Mesendoderm (in vitro differentiated cells): ENCODE data around the gene GDF9. TPM values are rescaled to one million over a fixed set of nuclear protein-coding genes. Genes with fewer than 3 reads are reported as not detected.

ENCODE experiments used
- DNase-seq: peaks from one replicate; pipeline ENCODE4 v3.0.0; 2013
- H2AK5ac ChIP-seq: 2 replicates; pipeline ENCODE4 v1.6.1; 2013; ENCODE audit warnings: low read length, inconsistent platforms
- H2BK120ac ChIP-seq: 2 replicates; pipeline ENCODE4 v1.6.1; 2013; ENCODE audit warnings: low read depth, mild to moderate bottlenecking, low read length, moderate library complexity, mixed read lengths
- H2BK15ac ChIP-seq: replicated peaks from 2 replicates; pipeline ENCODE4 v1.6.1; 2013; ENCODE audit warnings: low read depth, mild to moderate bottlenecking, moderate library complexity
- H2BK5ac ChIP-seq: 2 replicates; pipeline ENCODE4 v1.6.1; 2013; ENCODE audit warnings: low read length, inconsistent platforms
- H3K18ac ChIP-seq: 2 replicates; pipeline ENCODE4 v1.6.1; 2013; ENCODE audit warnings: mild to moderate bottlenecking, low read length, mixed read lengths
- H3K23ac ChIP-seq: one replicate; pipeline ENCODE4 v1.6.1; 2013; ENCODE audit warnings: low read length
- H3K27ac ChIP-seq: 2 replicates; pipeline ENCODE4 v1.5.1; 2013; ENCODE audit warnings: low read depth, mild to moderate bottlenecking, inconsistent platforms, low read length, moderate library complexity
- H3K27me3 ChIP-seq: 2 replicates; pipeline ENCODE4 v1.6.1; 2013; ENCODE audit warnings: low read length, control low read depth, mild to moderate bottlenecking, inconsistent platforms; ENCODE audit not compliant: insufficient read depth, poor library complexity
- H3K36me3 ChIP-seq: 2 replicates; pipeline ENCODE4 v1.6.1; 2013; ENCODE audit warnings: low read length, inconsistent platforms; ENCODE audit not compliant: control insufficient read depth, insufficient read depth
- H3K4ac ChIP-seq: one replicate; pipeline ENCODE4 v1.6.1; 2013; ENCODE audit warnings: low read depth, mild to moderate bottlenecking, low read length, moderate library complexity
- H3K4me1 ChIP-seq: 2 replicates; pipeline ENCODE4 v1.6.1; 2013; ENCODE audit warnings: low read depth, low read length, inconsistent platforms; ENCODE audit not compliant: control insufficient read depth
- H3K4me2 ChIP-seq: 2 replicates; pipeline ENCODE4 v1.6.1; 2013; ENCODE audit warnings: low read length
- H3K4me3 ChIP-seq: 2 replicates; pipeline ENCODE4 v1.5.1; 2013; ENCODE audit warnings: mild to moderate bottlenecking, low read length
- H3K56ac ChIP-seq: one replicate; pipeline ENCODE4 v1.6.1; 2013; ENCODE audit warnings: low read length
- H3K79me1 ChIP-seq: 2 replicates; pipeline ENCODE4 v1.6.1; 2013; ENCODE audit warnings: low read length, inconsistent platforms
- H3K79me2 ChIP-seq: 2 replicates; pipeline ENCODE4 v1.6.1; 2013; ENCODE audit warnings: mild to moderate bottlenecking, low read length; ENCODE audit not compliant: control insufficient read depth, insufficient read depth
- H3K9ac ChIP-seq: 2 replicates; pipeline ENCODE4 v1.6.1; 2013; ENCODE audit warnings: low read length, inconsistent platforms
- H4K5ac ChIP-seq: one replicate; pipeline ENCODE4 v1.6.1; 2013; ENCODE audit warnings: low read length
- H4K8ac ChIP-seq: one replicate; pipeline ENCODE4 v1.6.1; 2013; ENCODE audit warnings: low read depth, mild to moderate bottlenecking, control low read depth, low read length, moderate library complexity
- WGBS: extraction: QIAGEN DNeasy Blood & Tissue Kit; methylation state at CpG from one replicate; pipeline ENCODE4 v1.1.7; 2013; ENCODE audit warnings: low lambda C conversion rate, missing lambda C conversion rate; ENCODE audit not compliant: insufficient coverage; ENCODE audit errors: extremely low coverage; 5-methylcytosine and 5-hydroxymethylcytosine counted together
- polyA plus RNA-seq, 2 experiments: library from polyadenylated mRNA; stranded (reverse); fragments of 200-250 nt; gene quantifications; one replicate each; pipeline ENCODE4 v1.2.3, GENCODE V29; 2013

Gene GDF9
- polyA plus RNA-seq (2013, experiment 1 of 2) = 0.14 TPM
- 0.10 TPM for polyA plus RNA-seq (2013, experiment 2 of 2)

GRCh38 chr5:132866342-132867045 lies at the start of gene GDF9, which contains the start of gene UQCRQ:
TSS of gene GDF9 (minus strand) at chr5:132866469. CDS start at chr5:132864533, 1,936 bp downstream.
TSS of gene UQCRQ (plus strand) at chr5:132866642. CDS start at chr5:132866882, 240 bp downstream.
- peak within 1 kb of the TSS; percentile 15 for H2BK5ac ChIP-seq
- peak within 1 kb of the TSS; percentile 70 for H3K27ac ChIP-seq
- peak within 1 kb of the TSS; percentile 65 for H2AK5ac ChIP-seq
- H3K36me3 ChIP-seq = peaks cover 2% of the 10 kb centered on the region
- H3K4me2 ChIP-seq = peak within 1 kb of the TSS; percentile 96
- peak within 1 kb of the TSS; percentile 96 for H3K56ac ChIP-seq
- H3K4me1 ChIP-seq = peaks cover 2% of the 10 kb centered on the region
- peak within 1 kb of the TSS; percentile 89 for H3K4me3 ChIP-seq
- no peak within 1 kb of the TSS for H2BK15ac ChIP-seq
- H3K79me2 ChIP-seq = peaks cover 11% of the 10 kb centered on the region
- H3K79me1 ChIP-seq = peaks cover 9% of the 10 kb centered on the region
- peak within 1 kb of the TSS; percentile 77 for H4K5ac ChIP-seq
- peak within 1 kb of the TSS; percentile 30 for H3K23ac ChIP-seq
- H3K18ac ChIP-seq = peak within 1 kb of the TSS; percentile 31
- no CpG with 5 or more reads among the region's 55 CpGs for WGBS
- peak; percentile 100 for DNase-seq
- peak within 1 kb of the TSS; percentile 91 for H3K9ac ChIP-seq
- H3K27me3 ChIP-seq = no peaks in the 10 kb centered on the region
- H3K4ac ChIP-seq = no peak within 1 kb of the TSS
- H2BK120ac ChIP-seq = no peak within 1 kb of the TSS
- H4K8ac ChIP-seq = no peak within 1 kb of the TSS

DNA sequence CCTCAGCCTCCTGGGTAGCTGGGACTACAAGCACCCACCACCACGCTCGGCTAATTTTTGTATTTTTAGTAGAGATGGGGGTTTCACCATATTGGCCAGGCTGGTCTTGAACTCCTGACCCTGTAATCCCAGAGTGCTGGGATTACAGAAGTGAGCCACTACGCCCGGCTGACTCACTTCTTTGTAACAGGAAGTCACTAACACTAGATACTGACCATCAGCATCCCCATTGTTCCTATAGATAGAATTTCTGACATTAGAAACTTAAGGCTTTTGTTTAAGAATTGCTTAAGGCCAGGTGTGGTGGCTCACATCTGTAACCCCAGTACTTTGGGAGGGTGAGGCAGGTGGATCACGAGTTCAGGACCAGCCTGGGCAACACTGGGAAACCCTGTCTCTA lies 49.4 kb upstream of the GDF9 start:
- Histone ChIP-seq H2BK5ac (no peak overlapping the region), H3K9ac (no peak overlapping the region), H2BK120ac (no peak overlapping the region), H3K36me3 (no peaks in the 10 kb centered on the region), H3K4me1 (no peaks in the 10 kb centered on the region), H3K27ac (no peak overlapping the region), H4K8ac (no peak overlapping the region), H3K27me3 (no peaks in the 10 kb centered on the region), H3K79me2 (no peaks in the 10 kb centered on the region), H3K18ac (no peak overlapping the region), H2AK5ac (no peak overlapping the region), H3K4me3 (no peak overlapping the region), H3K23ac (no peak overlapping the region), H3K4me2 (no peak overlapping the region), H3K56ac (no peak overlapping the region), H3K4ac (no peak overlapping the region), H2BK15ac (no peak overlapping the region), H4K5ac (no peak overlapping the region), H3K79me1 (peaks cover 1% of the 10 kb centered on the region)
- no peak for DNase-seq
- no CpG with 5 or more reads among the region's 5 CpGs for WGBS

DNA sequence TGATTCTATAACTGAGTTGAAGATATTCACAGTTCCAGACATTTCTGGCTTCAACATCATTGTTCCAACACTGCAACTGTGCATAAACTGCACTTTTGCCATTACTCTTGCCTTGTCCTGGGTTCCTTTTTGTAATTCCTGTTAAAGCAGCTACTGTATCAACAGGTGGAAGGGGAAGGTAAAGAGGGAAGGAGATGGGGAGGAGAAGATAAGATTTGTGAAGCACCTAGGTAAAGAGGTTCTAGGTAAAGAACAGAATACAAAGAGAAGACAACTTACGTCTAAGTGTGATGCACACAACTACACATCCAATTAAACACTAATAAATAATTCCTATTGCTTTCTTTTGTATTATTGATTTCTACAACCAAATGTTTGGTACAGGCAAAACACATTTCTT lies 43.4 kb upstream of the GDF9 start:
- Histone ChIP-seq H3K9ac (no peak overlapping the region), H3K27ac (no peak overlapping the region), H4K8ac (no peak overlapping the region), H3K18ac (no peak overlapping the region), H4K5ac (no peak overlapping the region), H3K4me1 (no peaks in the 10 kb centered on the region), H3K79me1 (peaks cover 2% of the 10 kb centered on the region), H3K4ac (no peak overlapping the region), H3K27me3 (no peaks in the 10 kb centered on the region), H2BK120ac (no peak overlapping the region), H2AK5ac (no peak overlapping the region), H3K36me3 (no peaks in the 10 kb centered on the region), H3K4me2 (no peak overlapping the region), H3K79me2 (no peaks in the 10 kb centered on the region), H2BK15ac (no peak overlapping the region), H3K4me3 (no peak overlapping the region), H3K56ac (no peak overlapping the region), H2BK5ac (no peak overlapping the region), H3K23ac (no peak overlapping the region)
- no peak for DNase-seq
- WGBS = no CpG with 5 or more reads among the region's 1 CpG

GRCh38 chr5:132907161-132907560 lies 40.9 kb upstream of the GDF9 start:
- Histone ChIP-seq H2AK5ac (no peak overlapping the region), H3K9ac (no peak overlapping the region), H4K5ac (no peak overlapping the region), H3K4me1 (no peaks in the 10 kb centered on the region), H3K79me1 (peaks cover 2% of the 10 kb centered on the region), H3K4ac (no peak overlapping the region), H3K4me3 (no peak overlapping the region), H2BK120ac (no peak overlapping the region), H3K56ac (no peak overlapping the region), H3K23ac (no peak overlapping the region), H3K4me2 (no peak overlapping the region), H3K27ac (no peak overlapping the region), H2BK15ac (no peak overlapping the region), H2BK5ac (no peak overlapping the region), H3K36me3 (no peaks in the 10 kb centered on the region), H4K8ac (no peak overlapping the region), H3K27me3 (no peaks in the 10 kb centered on the region), H3K79me2 (no peaks in the 10 kb centered on the region), H3K18ac (no peak overlapping the region)
- peak; percentile 13 for DNase-seq
- WGBS = no CpG with 5 or more reads among the region's 2 CpGs

GRCh38 chr5:132905938-132906337 lies 39.7 kb upstream of the GDF9 start:
- Histone ChIP-seq H3K4me2 (no peak overlapping the region), H2BK5ac (no peak overlapping the region), H2BK120ac (no peak overlapping the region), H3K27me3 (no peaks in the 10 kb centered on the region), H3K4ac (no peak overlapping the region), H3K79me1 (peaks cover 2% of the 10 kb centered on the region), H2BK15ac (no peak overlapping the region), H2AK5ac (no peak overlapping the region), H3K23ac (no peak overlapping the region), H3K4me1 (no peaks in the 10 kb centered on the region), H3K18ac (no peak overlapping the region), H3K79me2 (no peaks in the 10 kb centered on the region), H3K4me3 (no peak overlapping the region), H4K5ac (no peak overlapping the region), H3K56ac (no peak overlapping the region), H3K36me3 (no peaks in the 10 kb centered on the region), H3K27ac (no peak overlapping the region), H3K9ac (no peak overlapping the region), H4K8ac (no peak overlapping the region)
- no CpG with 5 or more reads among the region's 2 CpGs for WGBS
- DNase-seq = no peak
